ENCODE data around the gene SIT1.

GRCh38 chr9:35653611-35654010 is 2.9 kb upstream of the SIT1 start:
- TF ChIP-seq EP300 (IDR thresholded peaks at IDR 0.05): no peak
- TF ChIP-seq MAZ (IDR thresholded peaks at IDR 0.05; ENCODE audit: borderline replicate concordance, low read depth, low read length): no peak
- TF ChIP-seq CTCF (IDR thresholded peaks at IDR 0.05): no peak
- TF ChIP-seq USF2 (IDR thresholded peaks at IDR 0.05): no peak
